GM12878 (cell line): ENCODE data around the gene TBRG1. TPM values are rescaled to one million over a fixed set of nuclear protein-coding genes. Genes with fewer than 3 reads are reported as not detected.

Experiments
- ATAC-seq: fragments of 200-7000 bp; cut with Tn5 transposase; 3 replicates; pipeline ENCODE4 v1.9.1; 2020; ENCODE audit warnings: mild to moderate bottlenecking, moderate library complexity
- BruUV-seq: library from RNA; stranded (reverse); fragments of 400-500 nt; replicated peaks from 2 replicates; lab custom pipeline; 2021; lab: Mats Ljungman, UMichigan
- CTCF ChIA-PET: fragments of 300-600 bp; sonication (Branson Sonifier 250); formaldehyde crosslinking; extraction: SDS; loops from one replicate; lab custom pipeline; 2021; ENCODE audit warnings: inconsistent platforms; lab: Yijun Ruan, JAX
- POLR2A ChIA-PET: fragments of 350-600 bp; formaldehyde crosslinking; extraction: SDS; loops from one replicate; lab custom pipeline; 2021; ENCODE audit warnings: inconsistent platforms; lab: Charles Lee
- RAD21 ChIA-PET: fragments of 300-600 bp; sonication (Branson Sonifier 250); formaldehyde crosslinking; loops from one replicate; lab custom pipeline; 2023; ENCODE audit warnings: antibody characterized with exemption; ENCODE audit not compliant: unreplicated experiment; lab: Charles Lee
- SMC1A ChIA-PET: fragments of 300-600 bp; sonication (Branson Sonifier 250); formaldehyde crosslinking; loops from one replicate; lab custom pipeline; 2023; ENCODE audit not compliant: unreplicated experiment, uncharacterized antibody; lab: Charles Lee
- DNase-seq: peaks from one replicate; pipeline ENCODE4 v3.0.0-alpha.2; 2011; ENCODE audit warnings: low read depth, low spot score
- FAIRE-seq: peaks from 3 replicates; lab custom pipeline; 2011; peaks lifted over from hg19 to GRCh38; lab: Jason Lieb, UNC
- H2AFZ ChIP-seq: 2 replicates; pipeline ENCODE4 v1.6.0; 2011; ENCODE audit warnings: low read depth, low read length, control low read depth; ENCODE audit not compliant: control insufficient read depth
- H3K27ac ChIP-seq: 2 replicates; pipeline ENCODE4 v1.5.1; 2011; ENCODE audit warnings: control low read depth; ENCODE audit not compliant: control insufficient read depth, insufficient read depth
- H3K27me3 ChIP-seq, 2 experiments: replicated peaks in 1 of 2; 2 replicates each; pipeline versions ENCODE4 v1.6.0 to v1.6.1; 2011; ENCODE audit warnings: low read length in 1 of 2; ENCODE audit not compliant: control insufficient read depth in 2 of 2, insufficient read depth in 2 of 2
- H3K36me3 ChIP-seq, 2 experiments: 2 replicates each; pipeline ENCODE4 v1.5.1; 2011; ENCODE audit warnings: low read length in 1 of 2; ENCODE audit not compliant: control insufficient read depth in 2 of 2, insufficient read depth in 2 of 2
- H3K4me1 ChIP-seq: 2 replicates; pipeline ENCODE4 v1.6.1; 2011; ENCODE audit warnings: mild to moderate bottlenecking, low read length, moderate library complexity, mixed read lengths; ENCODE audit not compliant: control insufficient read depth, insufficient read depth
- H3K4me2 ChIP-seq: 2 replicates; pipeline ENCODE4 v1.6.0; 2011; ENCODE audit warnings: control low read depth; ENCODE audit not compliant: control insufficient read depth, insufficient read depth
- H3K4me3 ChIP-seq: fragments of 200-600 bp; sonication (generic); 2 replicates; pipeline ENCODE4 v1.5.1; 2016
- H3K79me2 ChIP-seq: 2 replicates; pipeline ENCODE4 v1.6.0; 2011; ENCODE audit warnings: low read length; ENCODE audit not compliant: control insufficient read depth, insufficient read depth
- H3K9ac ChIP-seq: 2 replicates; pipeline ENCODE4 v1.8.0; 2011; ENCODE audit warnings: low read length, control low read depth, mixed read lengths; ENCODE audit not compliant: control insufficient read depth, insufficient read depth
- H3K9me3 ChIP-seq: replicated peaks from 3 replicates; pipeline ENCODE4 v1.5.1; 2011; ENCODE audit warnings: mild to moderate bottlenecking, low read length; ENCODE audit not compliant: control insufficient read depth, insufficient read depth
- H4K20me1 ChIP-seq: 2 replicates; pipeline ENCODE4 v1.6.0; 2011; ENCODE audit not compliant: control insufficient read depth, insufficient read depth
- CREB1 ChIP-seq: IDR thresholded peaks from 2 replicates; pipeline ENCODE4 v1.6.1; 2012; ENCODE audit warnings: low read depth, mild to moderate bottlenecking, inconsistent platforms
- CREM ChIP-seq: IDR thresholded peaks from 2 replicates; pipeline ENCODE4 v1.6.1; 2014; ENCODE audit warnings: antibody characterized with exemption, low read depth
- EED ChIP-seq: sonication (generic); IDR thresholded peaks from 2 replicates; pipeline ENCODE4 v1.6.1; 2016; ENCODE audit warnings: antibody characterized with exemption, low read depth
- HDGF ChIP-seq: fragments of 450-650 bp; IDR thresholded peaks from 2 replicates; pipeline ENCODE4 v1.6.1; 2016; ENCODE audit warnings: antibody characterized with exemption
- PAX8 ChIP-seq: fragments of 450-650 bp; IDR thresholded peaks from 2 replicates; pipeline ENCODE4 v1.6.1; 2017; ENCODE audit warnings: mild to moderate bottlenecking, moderate library complexity
- RELA ChIP-seq: fragments of 450-650 bp; IDR thresholded peaks from 2 replicates; pipeline ENCODE4 v1.8.0; 2014; ENCODE audit warnings: borderline replicate concordance; ENCODE audit not compliant: partially characterized antibody
- SIX5 ChIP-seq: IDR thresholded peaks from 2 replicates; pipeline ENCODE4 v1.6.1; 2011; ENCODE audit warnings: mild to moderate bottlenecking, low read depth, low read length, moderate library complexity; ENCODE audit not compliant: severe bottlenecking
- STAT1 ChIP-seq: fragments of 450-650 bp; conservative IDR thresholded peaks from 2 replicates; pipeline ENCODE4 v1.6.1; 2014; ENCODE audit warnings: antibody characterized with exemption, mild to moderate bottlenecking
- TCF7 ChIP-seq: IDR thresholded peaks from 2 replicates; pipeline ENCODE4 v1.6.1; 2014; ENCODE audit warnings: antibody characterized with exemption, borderline replicate concordance
- ZNF24 ChIP-seq: fragments of 450-650 bp; IDR thresholded peaks from 2 replicates; pipeline ENCODE4 v1.6.1; 2017; ENCODE audit warnings: antibody characterized with exemption, mild to moderate bottlenecking
- whole genome bisulfite sequencing: methylation state at CpG from one replicate; pipeline ENCODE4 v1.1.6; 2016; ENCODE audit warnings: low lambda C conversion rate; ENCODE audit not compliant: insufficient replicate concordance, insufficient coverage; ENCODE audit errors: missing lambda C conversion rate; 5-methylcytosine and 5-hydroxymethylcytosine counted together
- in situ Hi-C: fragments of 300-500 bp; cut with MboI; formaldehyde crosslinking; loops from 9 replicates; pipeline ENCODE4 v1.14.3; 2018; ENCODE audit warnings: mixed read lengths
- intact Hi-C: fragments of 100-400 bp; cut with micrococcal nuclease; formaldehyde crosslinking; loops from one replicate; pipeline ENCODE4 v1.14.2; 2022; ENCODE audit not compliant: unreplicated experiment
- polyA plus RNA-seq, 11 experiments: library from polyadenylated mRNA; depleted of rRNA in 4 of 11; unstranded in 6 of 11; stranded (reverse) in 5 of 11; fragments of >200 nt; fragmentation: Nextera tagmentation in 4 of 11; fragmentation: Illumina TruSeq in 1 of 11; extraction: Ambion mirVana in 4 of 11; extraction: Trizol in 1 of 11; gene quantifications; 1 replicate in 1 of 11; 2 replicates in 10 of 11; pipeline versions ENCODE4 v1.2.1 to v1.2.3, GENCODE V29; 2011 to 2016; ENCODE audit warnings: inconsistent platforms in 2 of 11, missing spikeins in 2 of 11, low read depth in 1 of 11
- total RNA-seq, 4 experiments: library from RNA; depleted of rRNA in 3 of 4; stranded (reverse); fragments of >200 nt in 3 of 4; fragmentation: Illumina TruSeq in 1 of 4; extraction: Trizol in 1 of 4; gene quantifications; 2 replicates each; pipeline versions ENCODE4 v1.2.1 to v1.2.3, GENCODE V29; 2013 to 2021
- TF ChIP-seq, protein P1 (sequence below): fragments of 450-650 bp; IDR thresholded peaks from 2 replicates; pipeline ENCODE4 v1.6.1; 2018; ENCODE audit warnings: mild to moderate bottlenecking, low read depth, moderate library complexity; ENCODE audit not compliant: partially characterized antibody
- TF ChIP-seq, protein P2 (sequence below): IDR thresholded peaks from 2 replicates; pipeline ENCODE4 v1.6.1; 2012; ENCODE audit warnings: low read depth, low read length, improper control_type of control experiment

TBRG1 gene
- total and polyA plus RNA-seq, 10 of the 15 experiments (the other 5 are each of a cell fraction or from before 2014, with no cell fraction given) = 12.3 to 46.6 (median 26.2) TPM

DNA sequence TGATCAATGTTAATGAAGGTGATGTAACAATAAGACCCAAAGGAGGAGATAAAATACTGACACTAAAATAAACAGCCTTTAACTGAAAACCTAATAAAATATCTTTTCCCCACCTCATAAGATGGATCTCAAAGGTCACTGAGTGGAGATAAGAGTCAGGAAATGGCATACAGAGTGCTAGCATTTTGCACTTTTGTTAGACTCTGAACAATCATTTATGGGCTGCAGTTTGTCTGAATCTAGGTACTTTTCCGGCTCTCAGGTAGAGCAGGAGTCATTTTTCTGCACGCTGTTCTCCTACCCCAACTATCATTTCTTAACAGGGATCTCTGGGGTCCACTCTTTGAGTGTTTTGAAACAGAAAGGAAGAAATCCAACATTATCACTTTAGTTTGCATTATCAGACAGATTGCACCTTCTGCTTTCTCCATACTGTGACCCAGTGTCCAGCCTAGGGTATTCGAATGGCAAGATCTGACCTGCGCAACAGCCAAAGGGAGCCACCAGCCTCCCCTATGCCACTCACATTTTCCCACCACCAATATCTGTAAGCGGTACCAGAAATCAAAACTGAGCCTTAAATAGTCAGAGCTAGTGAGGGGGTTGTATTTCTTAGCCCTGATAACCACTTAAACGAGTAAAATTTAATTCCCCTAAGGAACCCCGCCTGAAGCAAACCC lies 50.0 kb downstream of the TBRG1 start:
- H2AFZ ChIP-seq = peak overlapping the region; percentile 95
- ChIA-PET POLR2A (interaction anchor here (0.9 to 1.4 kb wide), 3 partner anchors 48 to 74 kb away, joined by 3 to 6 read pairs (median 4); no protein-coding TSS in a partner anchor), SMC1A (interaction anchor here (1.2 to 6.5 kb wide), 7 partner anchors 52 to 123 kb away, joined by 3 to 93 read pairs (median 9); partner anchors contain the start of gene ESAM), RAD21 (interaction anchor here (0.9 to 4.0 kb wide), 7 partner anchors 74 to 281 kb away, joined by 3 to 56 read pairs (median 10); partner anchors contain the start of genes CCDC15 and MSANTD2), CTCF (interaction anchor here (1.2 to 7.1 kb wide), 8 partner anchors 28 to 163 kb away, joined by 3 to 190 read pairs (median 54); partner anchors contain the start of genes ESAM and NRGN)
- no peaks in the 10 kb centered on the region for H3K27me3 ChIP-seq
- peak overlapping the region; percentile 83 for H3K9ac ChIP-seq
- TF ChIP-seq EED (no peak), RELA (no peak), ZNF24 (no peak), PAX8 (no peak), SIX5 (no peak), TCF7 (no peak), HDGF (no peak), CREM (no peak), CREB1 (no peak), STAT1 (no peak)
- TF ChIP-seq, protein P1, sequence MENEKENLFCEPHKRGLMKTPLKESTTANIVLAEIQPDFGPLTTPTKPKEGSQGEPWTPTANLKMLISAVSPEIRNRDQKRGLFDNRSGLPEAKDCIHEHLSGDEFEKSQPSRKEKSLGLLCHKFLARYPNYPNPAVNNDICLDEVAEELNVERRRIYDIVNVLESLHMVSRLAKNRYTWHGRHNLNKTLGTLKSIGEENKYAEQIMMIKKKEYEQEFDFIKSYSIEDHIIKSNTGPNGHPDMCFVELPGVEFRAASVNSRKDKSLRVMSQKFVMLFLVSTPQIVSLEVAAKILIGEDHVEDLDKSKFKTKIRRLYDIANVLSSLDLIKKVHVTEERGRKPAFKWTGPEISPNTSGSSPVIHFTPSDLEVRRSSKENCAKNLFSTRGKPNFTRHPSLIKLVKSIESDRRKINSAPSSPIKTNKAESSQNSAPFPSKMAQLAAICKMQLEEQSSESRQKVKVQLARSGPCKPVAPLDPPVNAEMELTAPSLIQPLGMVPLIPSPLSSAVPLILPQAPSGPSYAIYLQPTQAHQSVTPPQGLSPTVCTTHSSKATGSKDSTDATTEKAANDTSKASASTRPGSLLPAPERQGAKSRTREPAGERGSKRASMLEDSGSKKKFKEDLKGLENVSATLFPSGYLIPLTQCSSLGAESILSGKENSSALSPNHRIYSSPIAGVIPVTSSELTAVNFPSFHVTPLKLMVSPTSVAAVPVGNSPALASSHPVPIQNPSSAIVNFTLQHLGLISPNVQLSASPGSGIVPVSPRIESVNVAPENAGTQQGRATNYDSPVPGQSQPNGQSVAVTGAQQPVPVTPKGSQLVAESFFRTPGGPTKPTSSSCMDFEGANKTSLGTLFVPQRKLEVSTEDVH = no peak
- TF ChIP-seq, protein P2, sequence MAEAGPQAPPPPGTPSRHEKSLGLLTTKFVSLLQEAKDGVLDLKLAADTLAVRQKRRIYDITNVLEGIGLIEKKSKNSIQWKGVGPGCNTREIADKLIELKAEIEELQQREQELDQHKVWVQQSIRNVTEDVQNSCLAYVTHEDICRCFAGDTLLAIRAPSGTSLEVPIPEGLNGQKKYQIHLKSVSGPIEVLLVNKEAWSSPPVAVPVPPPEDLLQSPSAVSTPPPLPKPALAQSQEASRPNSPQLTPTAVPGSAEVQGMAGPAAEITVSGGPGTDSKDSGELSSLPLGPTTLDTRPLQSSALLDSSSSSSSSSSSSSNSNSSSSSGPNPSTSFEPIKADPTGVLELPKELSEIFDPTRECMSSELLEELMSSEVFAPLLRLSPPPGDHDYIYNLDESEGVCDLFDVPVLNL = no peak
- H3K9me3 ChIP-seq = no peaks in the 10 kb centered on the region
- WGBS = 59% methylated on average over 7 of the region's 7 CpGs
- H4K20me1 ChIP-seq = no peaks in the 10 kb centered on the region
- intact Hi-C loops (loop anchor here (1.0 kb wide), 1 partner anchor 89 kb away; no protein-coding TSS in a partner anchor), in situ Hi-C loops (loop anchor here (5.0 kb wide), 2 partner anchors 90 to 165 kb away; partner anchors contain the start of gene ESAM)
- peak overlapping the region; percentile 96 for H3K4me2 ChIP-seq
- ATAC-seq (peak; percentile 1; the same call in 1 of the 3 replicates), DNase-seq (no peak), FAIRE-seq (no peak)
- H3K4me1 ChIP-seq = peaks cover 7% of the 10 kb centered on the region
- no peaks in the 10 kb centered on the region for H3K79me2 ChIP-seq
- H3K36me3 ChIP-seq = no peaks in the 10 kb centered on the region
- BruUV-seq = no TSS peak
- peak overlapping the region; percentile 65; the same call in 1 of the 2 replicates for H3K27ac ChIP-seq
- peak overlapping the region; percentile 96 for H3K4me3 ChIP-seq
